Activated T-cell treated with anti-CD3 and anti-CD28 coated beads, Interleukin-2, amount 50 U/mL, for 24 hours (primary cell): Measurements from ENCODE around the gene LHX6.

ENCODE experiments used
- DNase-seq: peaks from one replicate; pipeline ENCODE4 v3.0.0-alpha.2; 2020
- H3K27ac Mint-ChIP-seq: 2 replicates; pipeline ENCODE4 v1.8.0; 2020; ENCODE audit warnings: mild to moderate bottlenecking, mixed read lengths
- H3K27me3 Mint-ChIP-seq: 2 replicates; pipeline ENCODE4 v1.8.0; 2020; ENCODE audit warnings: mixed read lengths
- H3K36me3 Mint-ChIP-seq: 2 replicates; pipeline ENCODE4 v1.8.0; 2020; ENCODE audit warnings: low read depth, mixed read lengths
- H3K4me1 Mint-ChIP-seq: 2 replicates; pipeline ENCODE4 v1.8.0; 2020; ENCODE audit warnings: low read depth, mixed read lengths
- H3K4me3 Mint-ChIP-seq: 2 replicates; pipeline ENCODE4 v1.8.0; 2020; ENCODE audit warnings: mild to moderate bottlenecking, moderate library complexity, mixed read lengths
- H3K9me3 Mint-ChIP-seq: 2 replicates; pipeline ENCODE4 v1.8.0; 2020; ENCODE audit warnings: mixed read lengths

Gene LHX6

DNA sequence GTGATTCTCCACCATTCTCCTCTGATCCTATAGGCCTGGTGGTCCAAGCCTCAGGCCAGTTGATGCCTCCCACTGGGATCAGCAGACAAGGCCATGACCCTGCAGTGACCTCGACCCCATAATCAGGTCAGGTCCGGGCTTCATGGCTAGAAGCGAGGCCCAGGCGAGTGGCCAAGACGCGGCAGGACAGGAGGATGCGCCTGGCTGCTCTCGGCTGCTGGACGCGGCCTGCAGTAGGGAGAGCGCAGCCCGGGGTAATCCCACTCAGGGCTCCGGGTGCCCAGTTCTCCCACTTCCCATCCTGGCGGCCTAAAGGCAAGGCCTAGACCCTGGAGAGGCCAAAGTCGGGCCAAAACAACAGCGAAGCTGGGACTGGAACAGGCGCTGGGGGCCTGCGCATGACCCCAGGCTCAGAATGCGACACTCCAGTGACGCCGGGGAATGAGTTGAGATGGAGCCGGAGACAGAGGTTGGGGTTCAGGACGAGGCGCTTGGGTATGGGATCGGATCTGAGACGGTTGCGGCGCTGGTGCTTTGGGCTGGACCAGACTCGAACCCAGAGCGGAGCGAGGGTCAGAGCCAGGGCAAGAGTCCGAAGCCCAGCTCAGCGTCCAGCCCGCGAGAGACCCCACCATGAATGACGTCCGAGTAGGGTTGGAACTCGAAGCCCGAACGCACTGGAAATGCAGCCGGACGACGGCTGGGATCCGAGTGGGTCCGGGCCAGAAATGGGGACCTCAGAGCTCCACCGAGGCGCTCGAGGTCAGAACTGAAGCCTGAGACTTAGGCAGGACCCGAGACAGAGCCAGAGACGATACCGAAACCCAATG lies 3.2 kb downstream of the LHX6 start:
- Mint-ChIP-seq H3K9me3 (no peaks in the 10 kb centered on the region), H3K27ac (no peak overlapping the region), H3K4me3 (no peak overlapping the region), H3K36me3 (no peaks in the 10 kb centered on the region), H3K27me3 (peaks cover 66% of the 10 kb centered on the region), H3K4me1 (peaks cover 8% of the 10 kb centered on the region)
- DNase-seq = no peak

DNA sequence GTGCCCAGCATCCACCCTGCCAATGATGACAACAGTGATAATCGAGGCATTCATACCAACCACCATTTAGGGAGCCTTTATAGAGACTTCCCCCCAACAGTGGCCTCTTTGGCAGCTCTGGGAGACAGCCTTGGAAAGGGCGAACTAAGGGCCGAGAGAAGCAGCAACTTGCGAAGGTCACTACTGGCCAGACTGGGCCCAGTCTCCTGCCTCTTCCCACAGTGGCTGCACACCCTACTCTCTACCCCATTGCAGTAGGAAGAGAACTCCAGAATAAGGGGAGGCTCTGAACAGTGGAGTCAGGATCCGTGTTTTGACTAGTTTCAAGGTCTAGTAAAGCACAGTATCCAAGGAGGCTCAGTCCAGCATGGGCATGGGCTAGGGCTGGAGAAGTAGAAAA lies 5.3 kb downstream of the LHX6 start:
- Mint-ChIP-seq H3K4me1 (peaks cover 27% of the 10 kb centered on the region), H3K36me3 (no peaks in the 10 kb centered on the region), H3K27me3 (peaks cover 87% of the 10 kb centered on the region), H3K4me3 (no peak overlapping the region), H3K27ac (no peak overlapping the region), H3K9me3 (no peaks in the 10 kb centered on the region)
- DNase-seq = no peak

DNA sequence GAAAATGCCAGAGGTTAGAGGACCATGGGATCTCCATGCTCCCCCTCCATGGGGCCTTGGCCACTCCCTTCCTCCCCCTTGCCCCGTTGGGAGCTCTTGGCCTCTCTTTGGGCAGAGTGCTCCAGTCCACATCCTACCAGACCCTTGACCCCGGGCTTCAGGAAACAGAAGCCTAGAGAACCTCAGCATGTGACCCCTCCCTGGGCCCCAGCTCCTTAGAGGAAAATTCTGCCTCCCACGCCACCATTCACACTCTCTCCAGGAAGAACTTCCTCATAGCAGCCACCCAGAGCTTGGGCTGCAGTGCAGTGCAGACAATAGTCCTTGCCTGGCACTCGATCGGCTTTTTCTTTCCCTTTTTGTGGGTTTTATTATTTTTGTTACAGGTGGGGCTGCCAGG lies 6.0 kb downstream of the LHX6 start:
- no peaks in the 10 kb centered on the region for H3K9me3 Mint-ChIP-seq
- no peak overlapping the region for H3K4me3 Mint-ChIP-seq
- peaks cover 34% of the 10 kb centered on the region for H3K4me1 Mint-ChIP-seq
- no peak for DNase-seq
- no peak overlapping the region for H3K27ac Mint-ChIP-seq
- H3K36me3 Mint-ChIP-seq = no peaks in the 10 kb centered on the region
- H3K27me3 Mint-ChIP-seq = peaks cover 90% of the 10 kb centered on the region

DNA sequence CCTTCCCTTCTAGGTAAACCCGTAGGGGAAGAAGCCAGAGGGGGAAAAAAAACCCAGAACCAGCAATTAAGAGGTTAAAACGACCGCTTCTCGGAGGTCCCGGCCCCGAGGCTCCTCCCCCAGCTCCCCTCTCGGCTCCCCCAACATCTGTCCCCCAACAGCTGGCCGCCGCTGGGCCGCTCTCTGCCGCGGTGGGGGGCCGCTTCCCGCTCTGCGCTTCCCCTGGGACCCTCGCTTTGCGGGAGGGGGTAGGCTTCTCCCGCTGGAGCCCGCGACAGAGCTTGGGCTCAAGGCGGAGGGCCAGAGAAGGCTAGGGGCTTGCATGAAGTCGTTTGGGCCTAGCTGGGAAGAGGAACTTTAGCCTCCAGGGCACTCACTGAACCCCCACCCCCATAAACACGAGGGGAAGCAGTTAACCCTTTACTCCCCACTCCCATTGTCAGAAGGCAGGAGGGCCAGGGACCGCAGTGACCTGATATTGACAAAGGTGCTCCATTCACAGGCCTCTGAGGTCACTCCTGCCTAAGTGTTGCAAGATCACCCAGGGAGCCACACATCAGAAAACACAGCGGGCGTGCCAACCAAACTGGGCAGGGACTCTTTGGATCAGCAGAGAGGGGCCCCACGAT lies 7.5 kb downstream of the LHX6 start:
- Mint-ChIP-seq H3K36me3 (no peaks in the 10 kb centered on the region), H3K27me3 (peaks cover 92% of the 10 kb centered on the region), H3K27ac (no peak overlapping the region), H3K4me1 (peaks cover 33% of the 10 kb centered on the region), H3K4me3 (no peak overlapping the region), H3K9me3 (no peaks in the 10 kb centered on the region)
- DNase-seq = no peak

DNA sequence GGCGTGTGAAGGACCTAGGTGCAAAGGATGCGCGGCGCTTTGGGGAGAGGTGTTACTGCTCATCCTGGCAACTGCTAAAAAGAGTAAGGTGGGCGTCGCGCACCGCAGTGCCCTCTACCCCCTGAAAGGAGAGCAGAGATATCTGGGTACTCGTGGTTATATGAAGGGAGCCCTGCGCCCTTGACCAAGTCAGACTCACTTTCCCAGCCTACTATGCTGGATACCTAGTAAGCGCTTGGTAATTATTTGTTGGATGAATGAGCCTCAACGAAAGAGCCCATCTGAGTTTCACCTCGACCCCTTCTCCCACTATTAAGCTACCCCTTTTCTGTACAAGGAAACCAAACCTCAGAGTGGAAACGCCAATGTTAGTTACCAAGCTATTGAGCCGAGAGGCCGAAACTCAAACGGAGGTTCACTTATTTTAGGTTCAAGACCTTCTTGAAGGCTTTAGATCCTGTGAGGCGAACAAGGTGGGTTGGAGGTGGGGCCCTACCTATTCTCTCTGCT lies 8.0 kb downstream of the LHX6 start:
- H3K27ac Mint-ChIP-seq = no peak overlapping the region
- H3K9me3 Mint-ChIP-seq = no peaks in the 10 kb centered on the region
- peaks cover 94% of the 10 kb centered on the region for H3K27me3 Mint-ChIP-seq
- no peaks in the 10 kb centered on the region for H3K36me3 Mint-ChIP-seq
- H3K4me3 Mint-ChIP-seq = no peak overlapping the region
- no peak for DNase-seq
- H3K4me1 Mint-ChIP-seq = peaks cover 33% of the 10 kb centered on the region

DNA sequence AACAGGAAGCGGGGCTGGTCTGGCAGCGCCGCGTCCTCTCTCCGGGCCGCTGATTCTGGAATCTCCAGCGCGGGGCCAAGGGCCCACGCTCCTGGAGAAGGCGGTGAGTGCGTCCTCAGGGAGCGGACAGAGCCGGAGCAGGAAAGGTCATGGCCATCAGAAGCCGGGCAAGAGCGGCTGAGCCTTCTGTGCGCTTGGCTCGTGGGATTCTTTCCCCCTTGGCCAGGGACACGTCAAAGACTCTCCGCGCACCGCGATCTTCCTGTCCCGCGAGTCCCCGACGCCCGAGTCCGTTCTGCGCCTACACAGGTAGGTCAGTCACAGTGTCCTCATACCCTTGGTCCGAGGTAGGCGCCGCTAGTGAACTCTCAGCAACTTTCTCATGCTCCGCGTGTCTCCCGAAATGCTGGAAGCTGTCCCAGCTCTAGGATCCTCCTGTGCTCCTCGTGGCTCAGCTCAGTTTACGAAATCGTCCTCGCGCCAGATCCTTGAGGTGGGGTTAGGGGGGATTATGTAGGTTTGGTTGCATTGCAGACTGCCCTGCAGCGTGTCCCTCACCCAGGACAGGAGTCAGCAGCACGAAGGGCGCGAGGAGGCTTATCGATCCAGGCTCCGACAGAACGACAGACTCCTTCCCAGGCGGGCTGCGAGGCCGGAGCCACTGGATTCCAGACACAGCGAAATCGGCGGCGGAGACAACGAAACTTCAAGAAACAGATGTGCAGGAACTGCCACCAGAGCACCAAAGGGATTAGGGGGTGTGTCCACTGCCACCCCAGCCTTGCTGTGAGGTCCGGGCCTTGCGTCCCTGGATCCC lies 8.7 kb downstream of the LHX6 start:
- DNase-seq = no peak
- Mint-ChIP-seq H3K27ac (no peak overlapping the region), H3K4me1 (peaks cover 33% of the 10 kb centered on the region), H3K9me3 (no peaks in the 10 kb centered on the region), H3K27me3 (peaks cover 94% of the 10 kb centered on the region), H3K36me3 (no peaks in the 10 kb centered on the region), H3K4me3 (peak overlapping the region; percentile 62)

DNA sequence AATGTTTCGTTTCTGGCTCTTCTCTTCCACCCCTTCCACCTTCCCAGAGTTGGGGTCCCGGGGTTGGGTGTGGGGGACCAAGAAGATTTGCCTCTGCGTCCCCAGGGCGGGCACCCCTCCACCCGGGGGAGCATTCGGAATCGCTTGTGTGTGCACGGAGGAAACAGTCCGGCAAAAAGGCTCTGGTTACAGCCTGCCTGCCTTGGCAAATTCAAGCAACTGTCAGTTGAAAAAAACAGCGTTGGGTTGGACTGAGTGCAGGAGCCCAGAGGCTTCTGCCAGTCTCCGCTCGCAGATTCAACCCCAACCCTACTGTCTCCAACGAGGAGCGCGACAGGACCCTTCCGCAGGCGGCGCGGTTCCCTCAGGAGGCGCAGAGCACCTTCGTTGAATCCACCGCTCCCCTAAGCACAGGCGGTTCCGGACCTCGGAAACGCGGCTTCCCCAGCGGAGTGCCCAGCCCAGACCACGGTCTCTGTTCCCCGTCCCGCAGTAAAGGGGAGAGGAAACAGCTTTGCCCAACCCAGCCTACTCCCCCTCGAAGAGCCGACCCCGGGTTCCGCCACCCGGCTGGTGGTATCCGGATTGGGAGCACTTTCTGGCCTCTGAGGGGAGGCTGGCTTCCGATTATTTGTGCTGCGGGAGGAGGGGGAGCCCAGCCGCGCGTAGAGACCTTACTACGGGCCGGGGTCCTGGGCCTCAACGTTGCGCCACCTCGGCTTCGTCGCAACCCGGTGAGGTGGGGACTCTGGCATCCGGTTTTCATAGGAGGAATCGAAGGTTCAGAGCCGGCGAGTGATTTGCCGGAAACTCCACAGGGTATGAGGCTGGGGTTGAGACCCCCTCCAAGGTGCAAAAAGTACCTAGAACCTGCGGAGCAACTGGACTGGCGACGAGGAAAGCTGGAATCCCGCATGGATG lies 9.6 kb downstream of the LHX6 start:
- Mint-ChIP-seq H3K9me3 (no peaks in the 10 kb centered on the region), H3K4me3 (peak overlapping the region; percentile 62), H3K36me3 (no peaks in the 10 kb centered on the region), H3K27ac (no peak overlapping the region), H3K4me1 (peaks cover 36% of the 10 kb centered on the region), H3K27me3 (peaks cover 95% of the 10 kb centered on the region)
- no peak for DNase-seq

DNA sequence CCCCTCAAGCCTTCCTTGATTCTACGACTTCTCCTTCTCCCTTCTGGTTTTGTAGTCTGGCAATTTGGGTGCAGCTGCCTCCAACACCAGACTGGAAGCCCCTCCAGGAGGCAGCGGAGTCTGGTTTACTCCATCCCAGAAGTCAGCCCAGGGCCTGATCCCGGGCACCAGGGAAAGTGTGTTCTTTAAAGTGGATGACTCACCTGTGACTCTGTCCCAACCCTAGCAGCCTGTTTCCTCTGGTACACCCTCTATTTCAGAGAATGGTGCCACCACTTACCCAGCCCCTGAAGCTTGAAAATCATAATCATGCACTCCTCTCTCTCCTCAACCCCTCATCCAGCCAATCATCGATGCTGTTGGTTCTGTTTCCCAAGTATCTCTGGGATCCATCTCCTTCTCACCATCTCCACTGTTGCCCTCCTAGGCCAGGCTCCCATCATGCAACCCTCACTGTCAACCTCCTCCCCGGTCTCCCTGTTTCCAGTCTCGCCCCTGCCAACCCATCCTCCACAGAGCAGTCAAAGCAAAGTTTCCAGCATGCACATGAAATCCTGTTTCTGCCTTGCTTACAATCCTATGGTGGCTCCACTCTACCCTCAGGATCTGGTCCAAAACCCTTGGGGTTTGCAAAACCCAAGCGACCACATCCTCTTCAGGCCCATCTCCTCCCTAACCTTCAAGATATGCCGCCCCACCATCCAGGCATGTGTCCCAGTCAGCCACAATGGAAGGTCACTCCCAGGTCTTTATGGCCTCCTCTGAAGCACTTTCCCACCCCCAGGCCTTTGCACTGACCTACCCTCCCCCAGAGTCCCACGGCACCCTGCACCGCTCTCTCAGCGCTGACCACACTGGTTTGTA lies 10.5 kb downstream of the LHX6 start:
- Mint-ChIP-seq H3K4me1 (peaks cover 39% of the 10 kb centered on the region), H3K27me3 (peaks cover 94% of the 10 kb centered on the region), H3K9me3 (no peaks in the 10 kb centered on the region), H3K4me3 (peak overlapping the region; percentile 62), H3K36me3 (no peaks in the 10 kb centered on the region), H3K27ac (no peak overlapping the region)
- no peak for DNase-seq

DNA sequence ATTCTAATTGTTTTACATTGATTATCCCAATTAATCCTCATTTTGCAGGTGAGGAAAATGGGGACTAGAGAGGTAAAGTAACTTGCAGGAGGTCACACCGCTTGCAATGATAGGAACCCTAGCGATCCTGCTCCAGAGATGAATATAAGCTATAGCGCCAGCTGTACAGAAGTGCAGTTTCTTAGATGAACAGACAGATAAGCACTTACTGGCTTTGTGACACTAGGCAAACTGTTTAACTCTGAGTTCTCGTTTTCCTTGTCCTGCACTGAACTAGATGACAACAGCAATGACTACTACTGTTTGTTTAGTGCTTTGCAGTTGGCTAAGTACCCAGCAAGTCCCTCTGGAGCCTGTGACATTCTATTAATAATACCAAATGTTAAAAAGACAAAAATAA lies 11.1 kb downstream of the LHX6 start:
- H3K27me3 Mint-ChIP-seq = peaks cover 94% of the 10 kb centered on the region
- no peaks in the 10 kb centered on the region for H3K36me3 Mint-ChIP-seq
- no peak overlapping the region for H3K27ac Mint-ChIP-seq
- no peaks in the 10 kb centered on the region for H3K9me3 Mint-ChIP-seq
- H3K4me1 Mint-ChIP-seq = peaks cover 39% of the 10 kb centered on the region
- DNase-seq = no peak
- no peak overlapping the region for H3K4me3 Mint-ChIP-seq

DNA sequence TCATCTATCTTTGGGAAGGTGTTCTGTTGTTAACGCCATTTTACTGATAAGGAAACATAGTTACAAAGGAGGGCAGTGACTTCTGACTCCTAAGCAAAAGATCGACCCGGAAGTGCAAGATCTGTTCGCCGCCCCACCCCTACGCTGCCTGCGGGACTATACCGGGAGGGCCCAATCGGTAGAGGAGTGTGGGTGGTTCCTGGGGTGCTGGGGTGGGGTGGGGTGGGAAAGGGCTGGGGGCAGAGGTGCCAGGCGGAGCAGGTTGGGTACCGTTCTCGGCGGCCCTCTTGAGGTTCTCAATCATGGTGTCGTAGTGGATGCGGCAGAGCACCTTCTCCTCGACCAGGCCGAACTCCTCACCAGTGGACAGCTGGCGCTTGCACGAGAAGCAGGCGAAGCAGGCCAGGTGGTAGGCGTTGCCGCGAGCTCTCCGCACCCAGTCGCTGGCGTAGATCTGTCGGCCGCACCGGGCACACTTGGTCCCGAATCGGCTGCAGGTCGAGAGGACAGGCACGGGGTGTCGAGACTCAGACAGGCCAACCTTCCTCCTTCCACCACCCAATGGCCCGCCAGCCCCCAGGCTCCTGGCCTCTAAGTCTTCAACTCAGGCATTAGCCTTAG lies 11.8 kb downstream of the LHX6 start:
- Mint-ChIP-seq H3K4me1 (peaks cover 39% of the 10 kb centered on the region), H3K36me3 (no peaks in the 10 kb centered on the region), H3K4me3 (no peak overlapping the region), H3K27ac (no peak overlapping the region), H3K27me3 (peaks cover 94% of the 10 kb centered on the region), H3K9me3 (no peaks in the 10 kb centered on the region)
- no peak for DNase-seq

DNA sequence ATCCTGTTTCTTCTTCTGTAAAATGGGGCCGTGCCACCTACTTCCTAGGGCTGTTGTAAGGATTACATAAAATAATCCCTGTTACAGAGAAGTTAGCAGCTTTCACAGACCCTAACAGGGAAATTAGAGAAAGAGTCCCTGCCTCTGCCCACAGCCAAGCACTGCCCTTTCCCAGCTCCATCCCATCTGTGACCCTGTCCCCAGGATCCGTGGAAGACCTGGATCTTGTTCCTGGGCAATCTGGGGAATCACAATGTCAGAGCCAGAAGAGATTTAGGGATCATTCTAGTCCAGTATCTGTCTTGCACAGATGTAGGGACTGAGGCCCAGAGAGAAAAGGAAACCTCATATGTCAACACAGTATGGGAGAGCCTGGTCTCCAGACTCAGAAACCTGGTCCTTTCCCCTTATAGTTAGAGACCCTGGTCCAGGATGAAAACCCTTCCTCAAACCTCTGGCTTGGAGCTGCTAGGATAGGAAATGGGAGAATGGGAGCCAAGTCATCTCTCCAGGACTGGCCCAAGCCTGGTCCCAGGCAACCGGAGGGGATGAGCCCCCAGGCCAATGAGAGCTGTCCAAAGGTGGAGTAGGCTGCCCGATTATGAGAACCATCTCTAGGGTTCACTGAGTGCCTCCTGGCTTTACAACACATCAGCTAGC lies 12.5 kb downstream of the LHX6 start:
- Mint-ChIP-seq H3K4me3 (no peak overlapping the region), H3K27me3 (peaks cover 94% of the 10 kb centered on the region), H3K9me3 (no peaks in the 10 kb centered on the region), H3K36me3 (no peaks in the 10 kb centered on the region), H3K27ac (no peak overlapping the region), H3K4me1 (peaks cover 39% of the 10 kb centered on the region)
- DNase-seq = no peak

DNA sequence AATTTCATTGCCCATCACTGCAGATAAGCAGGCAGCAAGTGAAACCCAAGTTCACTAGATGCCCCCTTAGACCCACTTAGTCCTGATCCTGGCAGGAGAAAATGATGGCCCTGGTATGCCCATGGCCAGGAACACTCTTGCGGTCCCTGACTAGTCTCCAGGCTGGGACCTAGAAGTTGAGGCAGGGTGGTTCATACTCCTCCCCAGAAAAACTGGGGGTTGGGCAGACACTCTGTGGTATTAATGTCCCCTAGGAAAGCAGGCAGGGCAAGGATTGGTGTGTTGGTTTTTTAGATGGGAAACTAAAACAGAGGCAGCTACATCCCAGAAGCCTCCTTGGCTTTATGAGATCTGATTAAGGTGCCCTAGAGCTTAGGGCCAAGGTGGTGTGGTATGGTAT lies 13.1 kb downstream of the LHX6 start:
- Mint-ChIP-seq H3K9me3 (no peaks in the 10 kb centered on the region), H3K27me3 (peaks cover 95% of the 10 kb centered on the region), H3K4me3 (no peak overlapping the region), H3K4me1 (peaks cover 39% of the 10 kb centered on the region), H3K36me3 (no peaks in the 10 kb centered on the region), H3K27ac (no peak overlapping the region)
- no peak for DNase-seq
